ENCODE results near the gene TNFAIP8L3.

GRCh38 chr15:51121631-51122225, 27.0 kb upstream of the TNFAIP8L3 start:
- TF ChIP-seq POLR2AphosphoS5 (IDR thresholded peaks at IDR 0.05; ENCODE audit: low read depth, low read length) = no peak
- no peak for TF ChIP-seq TAF1 (IDR thresholded peaks at IDR 0.05; ENCODE audit: borderline replicate concordance, low read depth, low read length)

All from GM12892 (cell line).